ENCODE results near the gene IGSF21.
"Not testable (repeated sequence)": the region's sequence is repeated elsewhere in the genome, so short reads cannot be mapped to it uniquely, and the experiment has no call there.

IGSF21 gene

GRCh38 chr1:18363436-18363835 lies 255.8 kb downstream of the IGSF21 start:
- H3K27me3 ChIP-seq (replicated peaks; ENCODE audit: insufficient read depth, low read length) = peaks cover 85% of the 10 kb centered on the region
- H3K36me3 ChIP-seq (replicated peaks; ENCODE audit: insufficient read depth, low read length) = no peaks in the 10 kb centered on the region
- no peak overlapping the region for H2AFZ ChIP-seq (ENCODE audit: low read length)
- TF ChIP-seq EZH2phosphoT487 (IDR thresholded peaks at IDR 0.05; ENCODE audit: low read length) = no peak
- TF ChIP-seq EZH2 (optimal IDR thresholded peaks at IDR 0.05; ENCODE audit: low read depth, low read length) = no peak
- no peak for TF ChIP-seq CTCF (IDR thresholded peaks at IDR 0.05; ENCODE audit: low read length)
- no peaks in the 10 kb centered on the region for H3K9me2 ChIP-seq (replicated peaks; ENCODE audit: insufficient read depth, low read length)
- no peaks in the 10 kb centered on the region for H3K9me3 ChIP-seq (replicated peaks; ENCODE audit: insufficient read depth, low read length)
- no peak for DNase-seq
- no peak overlapping the region for H3K9ac ChIP-seq (ENCODE audit: low read length)
- H3K27ac ChIP-seq (ENCODE audit: low read length) = no peak overlapping the region
- H4K20me1 ChIP-seq (ENCODE audit: insufficient read depth, low read length) = no peaks in the 10 kb centered on the region
- H3F3A ChIP-seq (ENCODE audit: insufficient read depth, low read length) = no peaks in the 10 kb centered on the region
- no peaks in the 10 kb centered on the region for H3K4me1 ChIP-seq (ENCODE audit: low read length)
- no peak overlapping the region for H3K4me2 ChIP-seq (ENCODE audit: low read depth, low read length)
- no peak overlapping the region for H3K4me3 ChIP-seq (ENCODE audit: low read length)
- H3K79me2 ChIP-seq (ENCODE audit: low read length) = no peaks in the 10 kb centered on the region

DNA sequence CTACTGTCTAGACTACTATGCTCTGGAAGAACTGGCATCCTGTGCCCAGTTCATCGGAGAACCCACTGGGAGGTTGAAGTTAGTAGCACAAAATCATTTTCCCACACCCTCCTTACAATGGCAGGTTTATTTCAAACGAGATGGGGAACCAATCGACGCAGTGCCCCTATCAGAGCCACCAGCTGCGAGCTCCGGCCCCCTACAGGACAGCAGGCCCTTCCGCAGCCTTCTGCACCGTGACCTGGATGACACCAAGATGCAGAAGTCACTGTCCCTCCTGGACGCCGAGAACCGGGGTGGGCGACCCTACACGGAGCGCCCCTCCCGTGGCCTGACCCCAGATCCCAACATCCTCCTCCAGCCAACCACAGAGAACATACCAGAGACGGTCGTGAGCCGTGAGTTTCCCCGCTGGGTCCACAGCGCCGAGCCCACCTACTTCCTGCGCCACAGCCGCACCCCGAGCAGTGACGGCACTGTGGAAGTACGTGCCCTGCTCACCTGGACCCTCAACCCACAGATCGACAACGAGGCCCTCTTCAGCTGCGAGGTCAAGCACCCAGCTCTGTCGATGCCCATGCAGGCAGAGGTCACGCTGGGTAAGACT lies 257.6 kb downstream of the IGSF21 start:
- no peak for TF ChIP-seq EZH2phosphoT487 (IDR thresholded peaks at IDR 0.05; ENCODE audit: low read length)
- no peak for TF ChIP-seq EZH2 (optimal IDR thresholded peaks at IDR 0.05; ENCODE audit: low read depth, low read length)
- no peak for TF ChIP-seq CTCF (IDR thresholded peaks at IDR 0.05; ENCODE audit: low read length)

GRCh38 chr1:18372505-18372904 lies 264.9 kb downstream of the IGSF21 start:
- H3K4me3 ChIP-seq (ENCODE audit: low read length); H3K9me3 ChIP-seq (replicated peaks; ENCODE audit: insufficient read depth, low read length); H3K4me1 ChIP-seq (ENCODE audit: low read length); H4K20me1 ChIP-seq (ENCODE audit: insufficient read depth, low read length); H3K9ac ChIP-seq (ENCODE audit: low read length); H2AFZ ChIP-seq (ENCODE audit: low read length); DNase-seq; H3K9me2 ChIP-seq (replicated peaks; ENCODE audit: insufficient read depth, low read length); H3K79me2 ChIP-seq (ENCODE audit: low read length); H3K27ac ChIP-seq (ENCODE audit: low read length); H3K36me3 ChIP-seq (replicated peaks; ENCODE audit: insufficient read depth, low read length); H3K4me2 ChIP-seq (ENCODE audit: low read depth, low read length); H3F3A ChIP-seq (ENCODE audit: insufficient read depth, low read length): not testable (repeated sequence)
- H3K27me3 ChIP-seq (replicated peaks; ENCODE audit: insufficient read depth, low read length) = peaks cover 77% of the 10 kb centered on the region

More for the DNA sequence above, 257.6 kb downstream of the IGSF21 start:
- Histone ChIP-seq H2AFZ (ENCODE audit: low read length) (no peak overlapping the region), H3K4me2 (ENCODE audit: low read depth, low read length) (no peak overlapping the region), H3K79me2 (ENCODE audit: low read length) (no peaks in the 10 kb centered on the region), H3K27me3 (replicated peaks; ENCODE audit: insufficient read depth, low read length) (peaks cover 89% of the 10 kb centered on the region), H3K9me2 (replicated peaks; ENCODE audit: insufficient read depth, low read length) (no peaks in the 10 kb centered on the region), H3K4me3 (ENCODE audit: low read length) (no peak overlapping the region), H3K27ac (ENCODE audit: low read length) (no peak overlapping the region), H3K9ac (ENCODE audit: low read length) (no peak overlapping the region), H3F3A (ENCODE audit: insufficient read depth, low read length) (no peaks in the 10 kb centered on the region), H3K36me3 (replicated peaks; ENCODE audit: insufficient read depth, low read length) (no peaks in the 10 kb centered on the region), H4K20me1 (ENCODE audit: insufficient read depth, low read length) (no peaks in the 10 kb centered on the region), H3K4me1 (ENCODE audit: low read length) (no peaks in the 10 kb centered on the region), H3K9me3 (replicated peaks; ENCODE audit: insufficient read depth, low read length) (no peaks in the 10 kb centered on the region)
- no peak for DNase-seq

GRCh38 chr1:18373151-18373550 lies 265.6 kb downstream of the IGSF21 start:
- H3K9me3 ChIP-seq (replicated peaks; ENCODE audit: insufficient read depth, low read length) = no peaks in the 10 kb centered on the region
- no peak overlapping the region for H3K4me3 ChIP-seq (ENCODE audit: low read length)
- no peak overlapping the region for H3K9ac ChIP-seq (ENCODE audit: low read length)

More at GRCh38 chr1:18373151-18373550, 265.6 kb downstream of the IGSF21 start:
- Histone ChIP-seq H3K27me3 (replicated peaks; ENCODE audit: insufficient read depth, low read length) (peaks cover 83% of the 10 kb centered on the region), H3K27ac (ENCODE audit: low read length) (no peak overlapping the region), H3K36me3 (replicated peaks; ENCODE audit: insufficient read depth, low read length) (no peaks in the 10 kb centered on the region), H3F3A (ENCODE audit: insufficient read depth, low read length) (no peaks in the 10 kb centered on the region), H3K9me2 (replicated peaks; ENCODE audit: insufficient read depth, low read length) (no peaks in the 10 kb centered on the region), H3K4me2 (ENCODE audit: low read depth, low read length) (no peak overlapping the region), H4K20me1 (ENCODE audit: insufficient read depth, low read length) (no peaks in the 10 kb centered on the region), H3K4me1 (ENCODE audit: low read length) (no peaks in the 10 kb centered on the region), H2AFZ (ENCODE audit: low read length) (no peak overlapping the region), H3K79me2 (ENCODE audit: low read length) (no peaks in the 10 kb centered on the region)
- no peak for DNase-seq
- no peak for TF ChIP-seq CTCF (IDR thresholded peaks at IDR 0.05; ENCODE audit: low read length)
- TF ChIP-seq EZH2phosphoT487 (IDR thresholded peaks at IDR 0.05; ENCODE audit: low read length) = no peak
- no peak for TF ChIP-seq EZH2 (optimal IDR thresholded peaks at IDR 0.05; ENCODE audit: low read depth, low read length)
